B cell (primary cell): ENCODE data around the gene RFC2. TPM values are rescaled to one million over a fixed set of nuclear protein-coding genes. Genes with fewer than 3 reads are reported as not detected.

Experiments
- ATAC-seq: fragments of 200-7000 bp; cut with Tn5 transposase; one replicate; pipeline ENCODE4 v1.10.0; 2021; ENCODE audit warnings: low read depth, mild to moderate bottlenecking, moderate number of reproducible peaks, moderate library complexity
- CTCF ChIA-PET: fragments of 350-600 bp; sonication (Branson Sonifier 250); formaldehyde crosslinking; loops from one replicate; lab custom pipeline; 2021; ENCODE audit warnings: antibody characterized with exemption, inconsistent platforms; lab: Charles Lee
- POLR2A ChIA-PET: fragments of 350-600 bp; sonication (Branson Sonifier 250); formaldehyde crosslinking; loops from one replicate; lab custom pipeline; 2021; ENCODE audit warnings: antibody characterized with exemption; lab: Charles Lee
- DNase-seq: peaks from one replicate; pipeline ENCODE4 v3.0.0; 2013
- H2AFZ ChIP-seq: 2 replicates; pipeline ENCODE4 v1.6.1; 2012; ENCODE audit warnings: mild to moderate bottlenecking, low read depth, low read length; ENCODE audit not compliant: insufficient read depth, poor library complexity, severe bottlenecking
- H3K27ac ChIP-seq, 2 donors: 1 replicate in 1 of 2; 2 replicates in 1 of 2; pipeline ENCODE4 v1.5.1; 2012 to 2013; ENCODE audit warnings: low read length in 2 of 2, mild to moderate bottlenecking in 2 of 2, moderate library complexity in 1 of 2
- H3K27me3 ChIP-seq, 4 experiments: fragments of 200-600 bp in 1 of 4; sonication (generic) in 1 of 4; replicated peaks in 1 of 4; 1 replicate in 2 of 4; 2 replicates in 2 of 4; pipeline versions ENCODE4 v1.6.1 to v1.7.0; 2013 to 2016; ENCODE audit warnings: low read length in 3 of 4, mild to moderate bottlenecking in 2 of 4, mixed read lengths in 1 of 4, moderate library complexity in 1 of 4; ENCODE audit not compliant: insufficient read depth in 4 of 4, control insufficient read depth in 3 of 4; ENCODE audit errors: control extremely low read depth in 1 of 4
- H3K36me3 ChIP-seq, 2 experiments: replicated peaks in 1 of 2; 1 replicate in 1 of 2; 2 replicates in 1 of 2; pipeline versions ENCODE4 v1.6.1 to v1.7.1; 2013; ENCODE audit warnings: low read length in 1 of 2; ENCODE audit not compliant: insufficient read depth in 2 of 2, control insufficient read depth in 1 of 2; ENCODE audit errors: control extremely low read depth in 1 of 2, extremely low read depth in 1 of 2
- H3K4me1 ChIP-seq, 2 donors: fragments of 200-600 bp in 1 of 2; sonication (generic) in 1 of 2; 1 replicate in 1 of 2; 2 replicates in 1 of 2; pipeline versions ENCODE4 v1.5.1 to v1.6.1; 2013 to 2017; ENCODE audit warnings: low read length in 2 of 2; ENCODE audit not compliant: control insufficient read depth in 2 of 2, insufficient read depth in 2 of 2
- H3K4me2 ChIP-seq: replicated peaks from 2 replicates; pipeline ENCODE3; 2012; ENCODE audit warnings: mild to moderate bottlenecking, low read depth, low read length; ENCODE audit not compliant: poor library complexity, severe bottlenecking
- H3K4me3 ChIP-seq, 5 experiments: fragments of 200-600 bp in 1 of 5; sonication (generic) in 1 of 5; 1 replicate in 3 of 5; 2 replicates in 2 of 5; pipeline versions ENCODE4 v1.5.1 to v1.7.0; 2011 to 2016; ENCODE audit warnings: low read length in 4 of 5, mild to moderate bottlenecking in 4 of 5, low read depth in 2 of 5, control low read depth in 1 of 5, moderate library complexity in 1 of 5; ENCODE audit not compliant: insufficient read depth in 1 of 5; ENCODE audit errors: control extremely low read depth in 1 of 5, extremely low read depth in 1 of 5
- H3K79me2 ChIP-seq: fragments of 200-600 bp; sonication (generic); one replicate; pipeline ENCODE4 v1.6.0; 2016; ENCODE audit warnings: low read length; ENCODE audit not compliant: control insufficient read depth, insufficient read depth
- H3K9ac ChIP-seq: fragments of 200-600 bp; sonication (generic); 2 replicates; pipeline ENCODE4 v1.6.1; 2017; ENCODE audit warnings: mild to moderate bottlenecking, low read length, moderate library complexity
- H3K9me3 ChIP-seq, 3 donors: one replicate each; pipeline versions ENCODE4 v1.6.1 to v1.7.1; 2013; ENCODE audit warnings: low read length in 2 of 3; ENCODE audit not compliant: control insufficient read depth in 2 of 3, insufficient read depth in 1 of 3; ENCODE audit errors: control extremely low read depth in 1 of 3
- H4K20me1 ChIP-seq: 2 replicates; pipeline ENCODE4 v1.6.0; 2012; ENCODE audit warnings: mild to moderate bottlenecking, low read length; ENCODE audit not compliant: insufficient read depth, control insufficient read depth, poor library complexity, severe bottlenecking
- H3K27ac Mint-ChIP-seq: one replicate; pipeline ENCODE4 v1.8.0; 2021; ENCODE audit warnings: mixed read lengths
- H3K27me3 Mint-ChIP-seq: one replicate; pipeline ENCODE4 v1.8.0; 2021; ENCODE audit warnings: mixed read lengths
- H3K4me1 Mint-ChIP-seq: one replicate; pipeline ENCODE4 v1.8.0; 2021; ENCODE audit warnings: mixed read lengths
- H3K4me3 Mint-ChIP-seq: one replicate; pipeline ENCODE4 v1.8.0; 2021; ENCODE audit warnings: mixed read lengths
- H3K9me3 Mint-ChIP-seq: one replicate; pipeline ENCODE4 v1.8.0; 2022; ENCODE audit warnings: mixed read lengths; ENCODE audit not compliant: insufficient read depth
- EZH2 ChIP-seq: IDR thresholded peaks from 2 replicates; pipeline ENCODE4 v1.6.1; 2012; ENCODE audit warnings: borderline replicate concordance, low read depth, mild to moderate bottlenecking, moderate library complexity, low read length; ENCODE audit not compliant: insufficient read depth, poor library complexity, severe bottlenecking
- WGBS: methylation state at CpG from one replicate; pipeline ENCODE4 v1.1.5; 2013; ENCODE audit warnings: missing lambda C conversion rate; ENCODE audit not compliant: insufficient coverage; 5-methylcytosine and 5-hydroxymethylcytosine counted together
- intact Hi-C: fragments of 100-400 bp; cut with micrococcal nuclease; formaldehyde crosslinking; loops from one replicate; pipeline ENCODE4 v1.10.0; 2022
- polyA plus RNA-seq: library from polyadenylated mRNA; depleted of rRNA; stranded (reverse); fragments of >200 nt; gene quantifications from 2 replicates; pipeline ENCODE4 v1.2.3, GENCODE V29; 2012
- total RNA-seq, 2 donors: library from RNA; stranded (reverse); fragments of 120-200 nt in 1 of 2; gene quantifications; 1 replicate in 1 of 2; 2 replicates in 1 of 2; pipeline versions ENCODE4 v1.2.3 to v1.2.4, GENCODE V29; 2013 to 2022
- TF ChIP-seq, protein P1 (sequence below): fragments of 200-600 bp; IDR thresholded peaks from one replicate; pipeline ENCODE4 v1.8.0; 2022; ENCODE audit warnings: antibody characterized with exemption, mild to moderate bottlenecking

Gene RFC2
- total and polyA plus RNA-seq, 2 donors (not counting 1 experiment from before 2014, with no cell fraction given) = 20.2 to 36.4 TPM

DNA sequence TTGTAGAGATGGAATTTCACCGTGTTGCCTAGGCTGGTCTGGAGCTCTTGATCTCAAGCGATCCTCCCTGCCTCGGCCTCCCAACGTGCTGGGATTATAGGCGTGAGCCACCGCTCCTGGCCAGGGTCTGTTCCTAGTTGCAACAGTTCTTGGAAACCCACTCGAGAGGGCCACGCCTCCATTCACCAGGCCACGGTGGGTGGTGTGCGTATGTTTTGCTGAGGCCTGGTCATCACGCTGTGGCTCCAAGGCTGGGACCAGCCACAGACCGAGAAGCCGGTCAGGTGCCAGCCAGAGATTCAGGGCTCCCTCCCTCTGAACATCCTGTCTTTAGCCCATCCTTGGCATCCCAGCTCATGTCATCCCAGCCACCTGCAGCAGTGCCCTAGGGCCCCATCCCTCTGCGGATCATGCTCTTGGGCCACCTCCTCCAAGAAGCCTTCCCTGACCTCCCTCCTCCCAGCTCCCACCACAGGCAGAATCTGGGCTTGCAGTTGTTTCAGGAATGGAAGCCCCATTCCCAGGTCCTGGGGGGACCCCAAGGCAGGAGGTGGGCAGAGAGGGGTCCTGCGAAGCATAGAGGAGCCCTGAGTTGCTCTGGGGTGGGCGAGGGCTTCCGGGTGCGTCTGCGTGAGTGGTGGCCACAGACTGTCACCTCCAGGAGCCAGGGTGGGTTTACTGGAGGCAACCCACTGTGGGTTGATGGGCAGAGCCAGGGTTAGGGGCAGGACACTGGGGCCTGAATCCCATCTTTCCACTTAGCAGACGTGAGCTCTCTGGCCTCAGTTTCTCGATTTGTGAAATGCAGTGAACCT is 39.2 kb downstream of the RFC2 start:
- Histone ChIP-seq H3K79me2 (peaks cover 61% of the 10 kb centered on the region), H3K4me1 (peaks cover 56 to 76% of the 10 kb centered on the region in 2 donors), H3K27me3 (no peaks in the 10 kb centered on the region), H3K4me2 (peak overlapping the region; percentile 69), H3K9ac (no peak overlapping the region), H3K9me3 (peaks cover 0 to 10% (median 0%) of the 10 kb centered on the region in 3 donors), H4K20me1 (peaks cover 46% of the 10 kb centered on the region), H3K4me3 (no peak overlapping the region), H2AFZ (no peak overlapping the region), H3K36me3 (peaks cover 1 to 51% of the 10 kb centered on the region in 2 experiments), H3K27ac (peak overlapping the region in 1 of 2 donors; percentile 70)
- 90% methylated on average over 21 of the region's 21 CpGs for WGBS
- ChIA-PET POLR2A (interaction anchor here (0.6 kb wide), 1 partner anchor 21 kb away, joined by 3 read pairs; no protein-coding TSS in a partner anchor), CTCF (interaction anchor here (4.4 kb wide), 1 partner anchor 8 kb away, joined by 39 read pairs; no protein-coding TSS in a partner anchor)
- H3K4me3 Mint-ChIP-seq = peak overlapping the region; percentile 81
- DNase-seq = no peak
- intact Hi-C loops = no loop called here
- H3K27me3 Mint-ChIP-seq = no peaks in the 10 kb centered on the region
- peaks cover 60% of the 10 kb centered on the region for H3K4me1 Mint-ChIP-seq
- no peak for TF ChIP-seq EZH2
- TF ChIP-seq, protein P1, sequence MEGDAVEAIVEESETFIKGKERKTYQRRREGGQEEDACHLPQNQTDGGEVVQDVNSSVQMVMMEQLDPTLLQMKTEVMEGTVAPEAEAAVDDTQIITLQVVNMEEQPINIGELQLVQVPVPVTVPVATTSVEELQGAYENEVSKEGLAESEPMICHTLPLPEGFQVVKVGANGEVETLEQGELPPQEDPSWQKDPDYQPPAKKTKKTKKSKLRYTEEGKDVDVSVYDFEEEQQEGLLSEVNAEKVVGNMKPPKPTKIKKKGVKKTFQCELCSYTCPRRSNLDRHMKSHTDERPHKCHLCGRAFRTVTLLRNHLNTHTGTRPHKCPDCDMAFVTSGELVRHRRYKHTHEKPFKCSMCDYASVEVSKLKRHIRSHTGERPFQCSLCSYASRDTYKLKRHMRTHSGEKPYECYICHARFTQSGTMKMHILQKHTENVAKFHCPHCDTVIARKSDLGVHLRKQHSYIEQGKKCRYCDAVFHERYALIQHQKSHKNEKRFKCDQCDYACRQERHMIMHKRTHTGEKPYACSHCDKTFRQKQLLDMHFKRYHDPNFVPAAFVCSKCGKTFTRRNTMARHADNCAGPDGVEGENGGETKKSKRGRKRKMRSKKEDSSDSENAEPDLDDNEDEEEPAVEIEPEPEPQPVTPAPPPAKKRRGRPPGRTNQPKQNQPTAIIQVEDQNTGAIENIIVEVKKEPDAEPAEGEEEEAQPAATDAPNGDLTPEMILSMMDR = no peak
- ATAC-seq = no peak
- H3K27ac Mint-ChIP-seq = peak overlapping the region; percentile 92
- no peaks in the 10 kb centered on the region for H3K9me3 Mint-ChIP-seq

DNA sequence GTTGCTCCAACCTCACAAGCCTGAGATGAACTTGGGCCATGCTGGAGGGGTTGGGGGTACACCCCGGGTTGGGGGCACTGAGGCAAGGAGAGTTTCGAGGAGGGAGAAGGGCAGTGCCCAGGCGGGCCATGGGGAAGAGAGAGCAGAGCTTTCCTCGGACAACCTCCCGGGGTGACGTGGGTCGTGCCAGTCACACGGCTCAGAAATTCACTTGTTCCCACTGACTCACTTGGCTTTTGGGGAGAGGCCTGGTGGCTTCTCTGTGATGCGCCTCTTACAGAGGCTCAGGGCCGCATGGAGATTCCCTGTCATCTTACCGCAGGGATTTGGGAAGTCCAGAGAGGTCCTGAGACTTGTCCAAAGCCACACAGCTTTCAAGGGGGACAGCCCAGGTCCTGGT is 41.5 kb downstream of the RFC2 start:
- DNase-seq = no peak
- no peak for TF ChIP-seq EZH2
- TF ChIP-seq, protein P1 = no peak
- peak overlapping the region; percentile 74 for H3K4me3 Mint-ChIP-seq
- H3K4me2 ChIP-seq = peak overlapping the region; percentile 68
- peaks cover 1 to 33% of the 10 kb centered on the region in 2 experiments for H3K36me3 ChIP-seq
- H3K27me3 ChIP-seq = no peaks in the 10 kb centered on the region
- H3K27ac ChIP-seq = peak overlapping the region; percentile 11 to 95
- peak overlapping the region; percentile 20 for H3K9ac ChIP-seq
- peaks cover 54 to 63% of the 10 kb centered on the region in 2 donors for H3K4me1 ChIP-seq
- peak overlapping the region; percentile 89 for H3K27ac Mint-ChIP-seq
- ATAC-seq = no peak
- H3K9me3 Mint-ChIP-seq = no peaks in the 10 kb centered on the region
- intact Hi-C loops = no loop called here
- POLR2A ChIA-PET = interaction anchor here (0.7 to 1.2 kb wide), 3 partner anchors 19 to 171 kb away, joined by 3 to 5 read pairs (median 4); no protein-coding TSS in a partner anchor
- peak overlapping the region in 4 of 5 experiments; percentile 8 to 32 (median 21) for H3K4me3 ChIP-seq
- WGBS = 72% methylated on average over 11 of the region's 11 CpGs
- no peak overlapping the region for H2AFZ ChIP-seq
- peaks cover 0 to 2% (median 0%) of the 10 kb centered on the region in 3 donors for H3K9me3 ChIP-seq
- peaks cover 60% of the 10 kb centered on the region for H3K4me1 Mint-ChIP-seq
- CTCF ChIA-PET = interaction anchor here (0.5 to 2.4 kb wide), 3 partner anchors 12 to 188 kb away, joined by 3 to 8 read pairs (median 3); no protein-coding TSS in a partner anchor
- H3K27me3 Mint-ChIP-seq = no peaks in the 10 kb centered on the region
- peaks cover 37% of the 10 kb centered on the region for H4K20me1 ChIP-seq
- H3K79me2 ChIP-seq = peaks cover 67% of the 10 kb centered on the region
